NCI-H146 treated with DMSO at 0.1 percent for 48 hours (cell line): ENCODE measurements around the gene SLC22A13.
"Not testable (repeated sequence)": the region's sequence is repeated elsewhere in the genome, so short reads cannot be mapped to it uniquely, and the experiment has no call there.

Experiments
- DNase-seq: peaks from one replicate; lab custom pipeline; 2025; ENCODE audit not compliant: unreplicated experiment; lab: John Stamatoyannopoulos, UW

SLC22A13 gene, protein sequence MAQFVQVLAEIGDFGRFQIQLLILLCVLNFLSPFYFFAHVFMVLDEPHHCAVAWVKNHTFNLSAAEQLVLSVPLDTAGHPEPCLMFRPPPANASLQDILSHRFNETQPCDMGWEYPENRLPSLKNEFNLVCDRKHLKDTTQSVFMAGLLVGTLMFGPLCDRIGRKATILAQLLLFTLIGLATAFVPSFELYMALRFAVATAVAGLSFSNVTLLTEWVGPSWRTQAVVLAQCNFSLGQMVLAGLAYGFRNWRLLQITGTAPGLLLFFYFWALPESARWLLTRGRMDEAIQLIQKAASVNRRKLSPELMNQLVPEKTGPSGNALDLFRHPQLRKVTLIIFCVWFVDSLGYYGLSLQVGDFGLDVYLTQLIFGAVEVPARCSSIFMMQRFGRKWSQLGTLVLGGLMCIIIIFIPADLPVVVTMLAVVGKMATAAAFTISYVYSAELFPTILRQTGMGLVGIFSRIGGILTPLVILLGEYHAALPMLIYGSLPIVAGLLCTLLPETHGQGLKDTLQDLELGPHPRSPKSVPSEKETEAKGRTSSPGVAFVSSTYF

DNA sequence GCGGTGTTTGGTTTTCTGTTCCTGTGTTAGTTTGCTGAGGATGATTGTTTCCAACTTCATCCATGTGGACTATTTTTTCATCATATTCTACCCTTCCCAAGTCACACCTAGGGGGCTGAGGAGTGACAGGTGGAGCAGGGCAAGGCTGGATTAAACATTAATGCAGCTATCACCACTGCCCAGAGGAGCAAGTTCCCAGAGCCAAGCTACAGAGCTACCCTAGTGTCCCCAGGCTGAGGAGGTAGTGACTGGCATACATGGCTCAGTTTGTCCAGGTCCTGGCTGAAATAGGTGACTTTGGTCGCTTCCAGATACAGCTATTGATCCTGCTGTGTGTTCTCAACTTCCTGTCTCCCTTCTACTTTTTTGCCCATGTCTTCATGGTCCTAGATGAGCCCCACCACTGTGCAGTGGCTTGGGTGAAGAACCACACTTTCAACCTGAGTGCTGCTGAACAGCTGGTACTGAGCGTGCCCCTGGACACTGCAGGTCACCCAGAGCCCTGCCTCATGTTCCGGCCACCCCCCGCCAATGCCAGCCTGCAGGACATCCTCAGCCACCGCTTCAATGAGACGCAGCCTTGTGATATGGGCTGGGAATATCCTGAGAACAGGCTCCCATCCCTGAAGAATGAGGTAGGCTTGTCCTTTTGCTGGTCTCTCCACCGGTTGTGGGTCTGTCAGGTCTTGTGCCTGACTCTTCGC is at the start of gene SLC22A13:
Gene SLC22A13, plus strand, starts transcription at position 209 of the 704 bp plus-strand sequence. Its CDS starts 49 bp downstream, at position 258.
- DNase-seq, result no peak

DNA sequence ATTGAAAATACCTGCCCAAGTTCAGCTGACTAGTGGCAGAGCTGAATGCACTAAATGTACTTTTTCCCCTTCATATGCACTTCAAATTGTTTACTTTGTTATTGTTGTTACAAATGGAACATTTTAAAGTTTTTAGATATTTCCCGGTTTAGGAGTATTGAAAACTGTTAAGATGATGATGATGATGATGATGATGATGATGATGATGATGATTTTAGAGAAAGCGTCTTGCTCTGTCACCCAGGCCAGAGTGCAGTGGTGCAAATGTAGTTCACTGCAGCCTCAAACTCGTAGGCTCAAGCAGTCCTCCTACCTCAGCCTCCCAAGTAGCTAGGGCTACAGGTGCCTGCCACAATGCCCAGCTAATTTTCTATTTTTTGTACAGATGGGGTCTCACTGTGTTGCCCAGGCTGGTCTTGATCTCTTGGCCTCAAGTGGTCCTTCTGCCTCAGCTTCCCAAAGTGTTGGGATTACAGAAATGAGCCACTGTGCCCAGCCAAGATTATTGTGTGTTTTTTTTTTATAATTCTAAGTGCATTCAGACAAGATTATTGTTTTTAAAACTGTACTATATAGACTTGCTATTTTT is 45.9 kb upstream of the SLC22A13 start:
- DNase-seq, result no peak

DNA sequence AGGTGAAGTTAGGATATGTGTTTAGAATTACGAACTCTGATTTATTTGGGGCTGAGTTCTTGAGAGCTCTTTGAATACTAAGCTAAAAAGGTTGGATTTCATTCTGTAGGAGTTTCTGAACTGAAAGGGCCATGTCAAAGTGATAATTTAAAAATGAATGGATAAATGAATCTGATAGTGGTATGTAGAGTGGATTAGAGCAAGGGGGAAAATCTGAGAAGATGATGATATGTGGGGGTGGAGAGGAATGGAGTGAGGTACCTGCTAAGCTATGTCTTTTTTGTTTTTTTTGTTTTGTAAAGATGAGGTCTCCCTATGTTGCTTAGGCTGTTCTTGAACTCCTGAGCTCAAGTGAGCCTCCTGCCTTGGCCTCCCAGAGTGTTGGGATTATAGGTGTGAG is 44.6 kb upstream of the SLC22A13 start:
- DNase-seq, result no peak

DNA sequence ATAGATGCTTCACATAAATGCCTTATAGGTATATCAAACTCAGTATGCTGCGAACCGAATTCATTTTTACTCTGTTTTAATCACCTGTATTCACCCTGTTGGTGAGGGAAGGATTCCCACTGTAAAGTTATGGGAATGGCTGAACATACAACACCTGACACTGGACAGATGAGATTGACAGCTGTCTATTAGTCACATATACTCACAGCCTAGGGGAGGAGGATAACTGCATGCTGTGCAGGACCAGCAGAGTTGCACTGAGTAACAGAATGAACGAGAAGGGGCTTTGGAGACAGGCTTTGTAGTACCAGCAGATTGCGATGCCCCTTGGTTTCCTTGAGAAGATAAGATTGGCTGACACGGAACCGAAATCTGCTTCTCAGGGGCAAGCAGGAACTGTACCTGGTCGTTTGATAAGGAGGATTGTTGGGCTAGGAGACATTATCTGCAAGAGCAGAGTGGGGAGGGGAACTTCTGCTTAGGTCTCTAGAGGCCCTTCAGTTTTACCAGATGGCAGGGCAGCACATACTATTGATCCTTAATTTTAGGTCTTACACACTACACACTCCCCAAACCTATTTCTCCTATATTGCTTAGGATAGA is 43.5 kb upstream of the SLC22A13 start:
- no peak for DNase-seq

DNA sequence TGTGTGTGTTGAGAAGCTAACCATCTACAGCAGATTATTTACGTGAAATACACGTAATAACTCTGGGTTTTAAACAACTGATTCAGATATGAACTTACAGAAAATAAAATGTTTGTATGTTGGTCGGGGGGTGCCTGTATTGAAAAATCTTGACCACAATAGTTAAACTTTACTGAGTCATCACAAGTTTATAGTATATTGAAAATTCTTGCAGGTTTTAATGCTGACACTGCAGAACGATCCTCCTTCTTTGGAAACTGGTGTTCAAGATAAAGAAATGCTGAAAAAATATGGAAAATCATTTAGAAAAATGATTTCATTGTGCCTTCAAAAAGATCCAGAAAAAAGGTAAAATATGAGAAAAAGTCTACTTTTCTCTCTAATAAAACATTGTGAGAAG is 41.3 kb upstream of the SLC22A13 start:
- DNase-seq, result no peak

DNA sequence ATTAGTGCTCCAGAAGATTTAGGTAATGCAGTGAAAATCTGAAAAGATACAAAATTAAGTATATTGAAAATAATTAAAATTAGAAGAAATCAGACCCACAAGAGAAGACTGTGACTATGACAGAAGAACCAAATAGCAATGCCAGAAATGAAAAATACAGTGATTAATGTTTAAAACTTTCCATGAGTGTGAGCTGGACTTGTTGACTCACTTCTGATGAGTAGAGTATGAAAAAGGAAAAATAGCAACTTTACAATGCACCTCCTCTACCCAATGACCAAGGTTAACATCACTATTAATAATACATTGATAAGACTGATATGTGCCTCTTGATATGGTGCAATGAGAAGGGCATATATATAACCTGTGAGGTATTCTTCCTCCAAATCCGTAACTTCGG is 39.3 kb upstream of the SLC22A13 start:
- no peak for DNase-seq

DNA sequence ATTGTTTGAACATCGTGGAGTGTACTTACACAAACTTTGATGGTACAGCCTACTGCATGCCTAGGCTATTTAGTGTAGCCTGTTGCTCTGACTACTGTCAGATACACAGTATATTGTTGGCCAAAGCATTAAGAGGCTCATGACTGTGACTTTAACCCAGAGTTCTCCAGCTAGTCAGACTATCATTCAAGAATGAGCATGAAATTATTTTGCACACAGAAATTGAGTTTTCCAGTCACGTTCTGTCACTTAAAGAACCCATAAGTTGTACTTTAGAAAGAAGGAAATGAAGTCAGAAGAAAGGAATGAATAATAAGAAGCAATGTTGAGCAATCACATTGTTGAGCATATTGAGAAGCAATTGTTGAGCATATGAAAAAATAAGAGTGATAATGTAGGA is 37.6 kb upstream of the SLC22A13 start:
- no peak for DNase-seq

DNA sequence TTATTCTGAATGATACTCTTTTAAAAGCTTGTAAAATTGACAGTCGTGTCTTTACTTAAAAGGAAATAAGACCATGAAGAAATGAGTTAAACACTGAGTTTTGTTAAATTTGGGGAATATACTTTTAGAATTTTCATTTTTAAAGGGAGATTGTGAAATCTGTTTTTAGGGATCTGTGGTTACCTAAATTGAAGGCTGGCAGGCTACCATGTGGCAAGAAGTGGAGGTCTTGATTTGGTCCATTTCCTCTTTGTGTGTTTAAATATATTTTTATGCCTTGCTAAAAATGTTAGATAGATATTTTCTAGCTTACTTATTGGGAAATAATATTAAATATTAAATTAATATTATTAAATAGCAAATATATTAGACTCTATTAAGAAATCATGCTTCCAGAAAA is 36.6 kb upstream of the SLC22A13 start:
- no peak for DNase-seq

DNA sequence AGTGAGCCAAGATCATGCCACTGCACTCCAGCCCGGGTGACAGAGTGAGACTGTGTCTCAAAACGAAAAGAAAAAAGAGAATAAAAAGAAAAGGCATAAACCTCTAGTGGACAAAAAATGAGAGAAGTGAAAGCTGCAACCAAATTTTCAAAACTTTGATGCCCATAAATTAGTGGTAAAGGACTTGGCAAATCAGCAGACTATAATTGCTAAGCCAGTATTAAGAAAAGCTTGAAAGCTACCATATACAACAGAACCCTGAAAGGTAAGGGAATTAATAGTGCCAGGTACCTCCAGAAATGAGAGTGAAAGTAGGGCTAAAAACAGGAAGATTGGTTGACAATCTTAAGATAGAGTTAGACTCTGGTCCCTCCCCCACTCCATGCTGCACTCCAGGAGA is 32.9 kb upstream of the SLC22A13 start:
- DNase-seq, result no peak

DNA sequence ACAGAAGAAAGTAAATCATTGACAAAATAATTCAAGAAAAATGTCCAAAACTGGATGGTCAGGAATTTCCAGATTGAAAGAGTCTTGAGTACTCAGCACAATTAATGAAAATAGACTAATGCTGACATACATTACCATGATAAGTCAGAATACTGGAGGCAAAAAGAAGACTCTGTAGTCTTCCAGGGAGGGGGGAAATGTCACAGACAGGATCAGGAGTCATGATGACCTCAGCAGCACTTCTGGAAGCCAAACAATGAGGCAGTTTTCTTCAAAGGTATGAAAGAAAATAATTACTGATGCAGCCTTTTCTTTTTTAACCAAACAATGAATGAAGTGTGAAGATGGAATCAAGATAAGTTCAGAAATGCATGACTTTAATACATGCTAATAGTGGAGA is 30.1 kb upstream of the SLC22A13 start:
- DNase-seq, result no peak

DNA sequence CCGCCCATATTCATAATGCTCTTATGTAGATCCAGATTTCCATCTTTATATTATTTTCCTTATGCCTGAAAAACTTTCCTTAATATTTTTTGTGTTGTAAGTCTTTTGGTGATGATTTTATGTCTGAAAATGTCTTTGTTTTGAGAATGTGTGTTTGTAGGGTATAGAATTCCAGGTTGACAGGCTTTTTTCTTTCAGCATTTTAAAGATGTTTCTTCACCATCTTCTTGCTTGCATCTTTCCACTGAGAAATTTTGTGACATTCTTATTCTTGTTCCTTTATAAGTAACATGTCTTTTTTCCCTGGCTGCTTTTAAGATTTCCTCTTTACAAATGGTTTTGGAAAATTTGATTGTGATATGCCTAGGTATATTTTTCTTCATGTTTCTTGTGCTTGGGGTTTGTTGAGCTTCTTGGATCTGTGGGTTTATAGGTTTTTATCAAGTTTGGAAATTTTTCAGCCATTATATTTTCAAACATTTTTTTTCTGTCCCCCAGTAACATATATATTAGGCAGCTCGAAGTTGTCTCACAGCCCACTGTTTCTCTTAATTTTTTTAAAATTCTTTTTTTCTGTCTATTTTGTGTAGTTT is 27.1 kb upstream of the SLC22A13 start:
- no peak for DNase-seq

DNA sequence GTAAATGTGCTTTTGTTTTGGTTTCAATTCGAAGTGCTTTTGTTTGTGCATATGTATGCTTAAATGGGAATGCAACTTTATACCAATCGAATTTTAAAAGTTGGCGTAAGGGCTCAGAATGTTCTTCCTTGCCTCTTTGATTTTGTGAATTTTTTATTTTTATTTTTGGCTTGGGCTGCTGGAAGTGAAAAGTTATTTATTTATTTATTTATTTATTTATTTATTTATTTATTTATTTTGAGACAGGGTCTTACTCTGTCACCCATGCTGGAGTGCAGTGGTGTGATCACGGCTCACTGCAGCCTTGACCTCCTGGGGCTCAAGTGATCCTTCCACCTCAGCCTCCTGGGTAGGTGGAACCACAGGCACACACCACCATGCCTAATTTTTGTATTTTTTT is 22.8 kb upstream of the SLC22A13 start:
- DNase-seq, result not testable (repeated sequence)

DNA sequence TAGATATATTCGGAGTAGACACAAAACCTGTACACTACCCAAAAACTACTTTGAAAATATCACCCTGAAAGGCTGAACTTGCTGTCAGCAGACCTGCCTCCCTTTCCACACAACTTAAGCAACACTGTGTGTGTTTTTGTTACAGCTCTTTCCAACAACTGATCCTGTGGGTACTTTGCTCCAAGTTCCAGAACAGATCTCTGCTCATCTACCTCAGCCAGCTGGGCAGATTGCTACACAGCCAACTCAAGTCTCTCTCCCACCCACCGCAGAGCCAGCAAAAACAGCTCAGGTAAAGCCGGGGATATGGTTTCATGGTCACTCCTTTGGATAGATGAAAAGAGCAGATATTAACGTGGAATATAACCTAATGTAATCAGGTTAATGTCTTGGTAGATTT is 19.7 kb upstream of the SLC22A13 start:
- DNase-seq, result no peak

DNA sequence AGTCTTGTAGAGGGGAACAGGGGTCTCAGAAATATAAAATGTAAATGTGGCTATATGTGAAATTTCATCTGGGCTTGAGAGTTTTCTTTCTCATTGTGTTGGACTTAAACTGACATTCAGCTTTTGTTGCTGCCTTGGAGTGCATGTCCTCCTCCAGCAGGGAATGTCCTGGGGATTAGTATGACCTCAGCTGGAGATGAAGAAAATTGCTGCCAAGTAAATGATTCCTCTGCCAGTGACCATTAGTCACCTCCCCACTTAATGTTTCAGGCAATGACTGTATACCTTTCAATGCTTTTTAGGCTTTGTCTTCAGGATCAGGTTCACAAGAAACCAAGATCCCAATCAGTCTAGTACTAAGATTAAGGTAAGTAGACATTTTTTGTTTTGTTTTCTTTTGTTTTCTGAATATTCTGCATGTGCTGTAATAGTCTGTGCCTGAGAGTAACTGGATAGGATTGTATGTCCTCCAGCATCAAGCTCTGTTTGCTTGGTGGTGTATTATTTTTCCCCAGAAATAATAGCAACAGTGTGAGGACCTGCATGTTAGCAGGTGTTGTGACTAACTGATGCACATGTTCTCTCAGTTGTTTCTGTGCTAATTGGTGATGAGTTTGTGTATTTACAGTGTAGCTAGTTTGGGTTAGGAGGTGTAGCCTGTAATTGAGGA is 18.1 kb upstream of the SLC22A13 start:
- DNase-seq, result no peak

DNA sequence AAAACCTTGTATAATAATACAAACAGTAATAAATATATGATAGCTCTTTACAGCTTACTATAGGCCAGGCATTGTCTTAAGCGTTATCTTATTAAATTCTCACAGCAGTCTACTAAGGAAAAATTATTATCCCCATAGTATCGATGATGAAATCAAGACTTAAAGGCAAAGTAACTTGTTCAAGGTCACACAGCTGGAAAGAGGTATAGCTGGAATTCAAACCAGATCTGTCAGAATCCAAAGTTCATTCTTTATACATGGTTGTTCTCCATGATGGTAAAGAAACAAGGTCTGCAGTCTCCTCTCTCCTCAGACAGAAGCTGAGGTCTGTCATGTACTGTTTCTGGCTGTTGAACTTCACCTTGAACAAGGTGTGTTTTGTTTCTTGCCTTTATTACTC is 15.4 kb upstream of the SLC22A13 start:
- DNase-seq, result no peak

DNA sequence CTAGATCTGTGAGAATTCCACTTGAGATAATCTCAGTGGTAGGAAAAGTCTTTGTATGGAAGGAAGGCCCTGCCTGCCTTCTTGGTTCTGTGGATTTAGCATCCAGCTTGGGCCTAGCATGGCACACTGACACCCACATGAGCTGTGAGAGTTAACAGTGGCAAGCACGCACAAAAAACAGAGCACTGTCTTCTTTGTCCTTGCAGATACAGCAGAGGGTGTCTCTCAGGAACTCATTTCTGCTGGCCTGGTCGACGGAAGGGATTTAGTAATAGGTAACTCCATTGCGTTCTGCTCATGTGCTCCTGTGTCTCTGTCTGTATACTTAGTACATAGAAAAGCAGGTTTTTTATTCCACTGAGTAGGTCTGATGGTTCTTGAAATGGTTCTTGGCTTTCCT is 14.4 kb upstream of the SLC22A13 start:
- no peak for DNase-seq

DNA sequence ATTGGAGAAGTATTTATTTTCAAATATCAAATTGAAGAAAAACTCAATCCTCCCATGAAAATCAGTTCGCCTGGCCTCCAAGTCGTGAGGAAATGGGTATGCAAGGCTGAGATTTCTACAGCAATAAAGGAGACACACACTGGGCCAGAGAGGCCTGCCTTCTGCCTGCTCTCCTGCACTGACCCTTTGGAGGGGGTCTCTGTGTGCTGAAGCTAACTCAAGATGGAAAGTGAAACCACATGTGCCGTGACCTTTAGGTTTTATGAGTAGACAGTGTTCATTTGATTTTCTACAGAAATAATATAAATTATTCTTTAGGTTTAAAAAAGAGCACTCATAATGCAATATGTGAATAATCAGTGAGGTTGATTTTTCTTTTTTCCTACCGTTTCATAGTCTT is 11.9 kb upstream of the SLC22A13 start:
- no peak for DNase-seq

DNA sequence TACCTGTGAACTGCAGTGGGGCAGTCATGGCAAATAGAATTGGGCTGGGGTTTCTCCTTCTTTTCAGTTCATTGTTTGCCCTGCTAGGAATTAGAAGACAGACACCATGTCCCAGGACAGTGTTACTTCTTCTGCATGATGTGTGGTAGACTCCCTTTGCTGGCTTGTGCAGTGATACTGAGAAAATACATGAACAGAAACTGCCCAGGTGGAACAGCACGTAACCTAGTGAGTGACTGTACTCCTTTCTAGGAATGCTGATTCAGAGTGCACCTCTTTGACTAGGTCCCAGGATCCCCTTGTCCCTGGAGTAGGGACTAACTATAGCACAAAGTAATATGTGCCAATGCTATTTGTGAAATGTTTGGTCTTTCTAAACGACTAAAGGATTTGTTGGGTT is 10.7 kb upstream of the SLC22A13 start:
- DNase-seq, result no peak

DNA sequence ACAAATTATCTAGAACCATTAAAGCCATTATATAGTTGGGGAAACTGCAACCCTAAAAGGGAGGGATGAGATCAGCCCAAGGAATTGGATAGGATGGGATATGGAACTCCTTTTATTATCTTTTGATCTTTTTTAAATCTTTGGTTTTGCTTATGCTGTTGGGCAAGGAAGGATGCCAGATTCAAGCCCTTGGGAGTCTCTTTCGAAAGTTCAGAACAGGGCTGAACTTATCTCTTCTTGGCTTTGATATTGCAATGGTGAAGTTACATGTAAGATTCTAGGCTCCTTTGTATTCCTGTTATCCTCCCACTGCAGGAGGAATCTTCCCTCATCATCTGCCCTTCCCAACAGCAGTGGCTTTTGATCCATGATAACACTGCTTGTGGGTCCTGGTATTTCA is 10.0 kb upstream of the SLC22A13 start:
- DNase-seq, result no peak

DNA sequence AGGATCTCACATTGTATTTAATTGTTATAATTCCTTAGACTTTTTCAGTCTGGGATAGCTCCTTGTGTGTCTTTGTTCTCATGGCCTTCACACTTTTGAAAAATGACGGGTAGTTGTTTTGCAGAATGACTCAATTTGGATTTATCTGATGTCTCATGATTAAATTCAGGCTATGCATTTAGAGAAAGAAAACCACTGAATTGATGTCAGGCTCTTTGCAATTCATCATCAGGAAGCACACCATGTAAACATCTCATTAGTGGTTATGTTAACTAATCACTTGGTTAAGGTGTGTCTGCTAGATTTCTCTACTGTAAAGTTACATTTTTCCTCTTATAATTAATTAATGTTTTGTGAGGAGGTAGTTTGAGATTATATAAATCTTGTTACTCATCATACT is 8.0 kb upstream of the SLC22A13 start:
- DNase-seq, result no peak

DNA sequence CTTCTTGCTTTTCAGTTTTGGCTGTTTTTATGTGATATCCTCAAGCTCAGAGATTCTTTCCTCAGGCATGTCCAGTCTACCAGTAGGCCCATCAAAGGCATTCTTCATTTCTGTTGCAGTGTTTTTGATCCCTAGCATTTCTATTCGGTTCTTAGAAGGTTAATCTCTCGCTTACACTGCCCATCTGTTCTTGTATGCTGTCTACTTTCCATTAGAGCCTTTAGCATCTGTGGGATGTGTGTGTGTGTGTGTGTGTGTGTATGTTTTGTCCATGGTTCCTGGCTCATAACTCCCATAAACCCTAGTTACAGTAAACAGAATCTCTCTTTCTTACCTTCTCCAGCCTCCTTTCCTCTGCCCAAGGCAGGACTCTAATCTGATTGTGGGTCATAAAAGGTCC is 5.1 kb upstream of the SLC22A13 start:
- DNase-seq, result no peak
